Measurements from ENCODE around the gene IFIT3. TPM values are rescaled to one million over a fixed set of nuclear protein-coding genes. Genes with fewer than 3 reads are reported as not detected.

IFIT3 gene
- total RNA-seq, 1 donor from 2014 or later = 7.4 TPM

DNA sequence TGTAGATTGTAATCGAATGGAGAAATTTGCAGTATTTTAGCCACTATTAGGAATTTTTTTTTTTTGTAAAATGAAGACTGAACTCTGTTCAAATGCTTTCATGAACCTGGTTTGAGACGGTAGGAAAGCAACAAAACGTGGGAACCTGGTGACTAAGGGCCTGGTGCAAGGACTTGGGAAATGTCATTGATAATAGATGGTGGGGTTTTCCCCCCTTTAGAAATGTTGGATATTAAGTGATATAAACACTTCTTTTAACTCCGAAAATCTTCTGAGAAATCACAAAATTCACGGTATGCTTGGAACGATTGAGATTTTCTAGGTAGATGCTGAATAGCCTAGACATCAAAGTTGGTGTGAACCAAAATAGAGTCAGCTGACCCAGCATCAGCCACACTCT is 19.5 kb upstream of the IFIT3 start:
- peaks cover 2% of the 10 kb centered on the region for H3K36me3 Mint-ChIP-seq (ENCODE audit: low read depth)
- DNase-seq (ENCODE audit: low spot score) = no peak
- H3K4me3 Mint-ChIP-seq (ENCODE audit: unreplicated experiment) = no peak overlapping the region
- H3K27ac Mint-ChIP-seq (ENCODE audit: unreplicated experiment) = no peak overlapping the region
- H3K9me3 Mint-ChIP-seq (ENCODE audit: low read depth) = no peaks in the 10 kb centered on the region
- H3K27me3 Mint-ChIP-seq (ENCODE audit: low read depth) = no peaks in the 10 kb centered on the region
- TF ChIP-seq, protein P1, sequence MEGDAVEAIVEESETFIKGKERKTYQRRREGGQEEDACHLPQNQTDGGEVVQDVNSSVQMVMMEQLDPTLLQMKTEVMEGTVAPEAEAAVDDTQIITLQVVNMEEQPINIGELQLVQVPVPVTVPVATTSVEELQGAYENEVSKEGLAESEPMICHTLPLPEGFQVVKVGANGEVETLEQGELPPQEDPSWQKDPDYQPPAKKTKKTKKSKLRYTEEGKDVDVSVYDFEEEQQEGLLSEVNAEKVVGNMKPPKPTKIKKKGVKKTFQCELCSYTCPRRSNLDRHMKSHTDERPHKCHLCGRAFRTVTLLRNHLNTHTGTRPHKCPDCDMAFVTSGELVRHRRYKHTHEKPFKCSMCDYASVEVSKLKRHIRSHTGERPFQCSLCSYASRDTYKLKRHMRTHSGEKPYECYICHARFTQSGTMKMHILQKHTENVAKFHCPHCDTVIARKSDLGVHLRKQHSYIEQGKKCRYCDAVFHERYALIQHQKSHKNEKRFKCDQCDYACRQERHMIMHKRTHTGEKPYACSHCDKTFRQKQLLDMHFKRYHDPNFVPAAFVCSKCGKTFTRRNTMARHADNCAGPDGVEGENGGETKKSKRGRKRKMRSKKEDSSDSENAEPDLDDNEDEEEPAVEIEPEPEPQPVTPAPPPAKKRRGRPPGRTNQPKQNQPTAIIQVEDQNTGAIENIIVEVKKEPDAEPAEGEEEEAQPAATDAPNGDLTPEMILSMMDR (IDR thresholded peaks at IDR 0.05) = no peak
- H3K4me1 Mint-ChIP-seq (ENCODE audit: low read depth) = peaks cover 17% of the 10 kb centered on the region

DNA sequence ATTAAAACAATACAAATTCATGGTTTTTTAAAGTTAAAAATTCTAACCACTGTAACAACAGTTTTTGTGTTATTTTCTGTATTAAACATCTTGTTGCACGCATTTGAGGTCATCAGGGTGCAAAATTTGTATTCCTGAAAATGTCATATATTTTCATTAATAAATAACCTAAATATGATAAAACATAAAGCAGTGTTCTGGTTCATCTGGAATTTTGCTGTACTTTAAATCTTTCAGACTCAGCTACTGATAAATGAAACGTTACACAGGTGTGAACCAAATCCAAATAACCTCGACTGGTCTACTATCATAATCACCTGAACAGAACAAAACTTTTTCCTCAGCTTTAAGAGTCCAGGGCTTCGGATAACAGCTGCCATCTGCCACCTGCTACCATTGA is 19.1 kb upstream of the IFIT3 start:
- Mint-ChIP-seq H3K36me3 (ENCODE audit: low read depth) (peaks cover 2% of the 10 kb centered on the region), H3K27ac (ENCODE audit: unreplicated experiment) (no peak overlapping the region), H3K4me1 (ENCODE audit: low read depth) (peaks cover 16% of the 10 kb centered on the region), H3K9me3 (ENCODE audit: low read depth) (no peaks in the 10 kb centered on the region), H3K27me3 (ENCODE audit: low read depth) (no peaks in the 10 kb centered on the region), H3K4me3 (ENCODE audit: unreplicated experiment) (no peak overlapping the region)
- TF ChIP-seq, protein P1 (IDR thresholded peaks at IDR 0.05) = no peak
- DNase-seq (ENCODE audit: low spot score) = no peak

DNA sequence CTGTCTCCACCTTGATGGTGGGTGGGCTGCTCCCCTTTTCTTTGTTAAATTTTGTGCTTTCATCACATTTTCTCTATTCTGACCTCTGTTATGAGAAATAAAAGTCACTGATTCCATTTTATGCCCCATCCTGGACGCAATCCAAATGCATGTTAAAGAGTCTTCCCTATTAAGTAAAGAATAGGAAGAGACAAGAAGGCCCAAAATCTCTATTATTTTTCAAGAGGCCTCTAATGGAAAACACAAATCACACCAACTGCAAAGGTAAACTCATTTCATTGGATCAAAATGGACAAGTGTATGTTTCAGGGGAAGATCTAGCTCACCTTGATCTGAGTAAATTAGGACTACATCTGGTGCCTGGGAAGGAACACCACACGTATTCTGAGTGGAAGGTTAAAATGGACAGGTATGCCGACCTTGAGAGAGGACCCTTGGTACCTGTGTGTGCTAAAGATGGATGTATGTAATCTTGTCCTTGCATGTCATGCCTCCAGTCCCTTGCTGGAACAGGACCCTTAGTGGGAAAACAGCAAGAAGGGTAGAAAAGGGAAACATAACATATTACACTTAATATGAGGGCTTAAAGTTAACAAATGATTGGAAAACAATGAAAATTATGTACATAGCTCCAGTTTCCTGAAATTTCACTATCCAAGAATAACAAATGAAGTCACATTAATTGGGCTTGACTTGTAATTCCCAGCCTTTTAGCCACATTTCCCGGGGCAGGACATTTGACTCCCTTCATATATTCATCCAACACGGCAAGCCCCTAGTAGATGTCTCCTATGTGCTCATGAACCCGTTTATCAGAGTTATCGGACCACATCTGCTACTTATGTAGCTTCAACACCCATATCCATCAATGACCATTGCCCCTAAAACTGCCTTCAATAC is 18.4 kb upstream of the IFIT3 start:
- peaks cover 12% of the 10 kb centered on the region for H3K4me1 Mint-ChIP-seq (ENCODE audit: low read depth)
- H3K27ac Mint-ChIP-seq (ENCODE audit: unreplicated experiment) = no peak overlapping the region
- no peak overlapping the region for H3K4me3 Mint-ChIP-seq (ENCODE audit: unreplicated experiment)
- peaks cover 2% of the 10 kb centered on the region for H3K36me3 Mint-ChIP-seq (ENCODE audit: low read depth)
- DNase-seq (ENCODE audit: low spot score) = no peak
- TF ChIP-seq, protein P1 (IDR thresholded peaks at IDR 0.05) = no peak
- H3K9me3 Mint-ChIP-seq (ENCODE audit: low read depth) = no peaks in the 10 kb centered on the region
- H3K27me3 Mint-ChIP-seq (ENCODE audit: low read depth) = no peaks in the 10 kb centered on the region

DNA sequence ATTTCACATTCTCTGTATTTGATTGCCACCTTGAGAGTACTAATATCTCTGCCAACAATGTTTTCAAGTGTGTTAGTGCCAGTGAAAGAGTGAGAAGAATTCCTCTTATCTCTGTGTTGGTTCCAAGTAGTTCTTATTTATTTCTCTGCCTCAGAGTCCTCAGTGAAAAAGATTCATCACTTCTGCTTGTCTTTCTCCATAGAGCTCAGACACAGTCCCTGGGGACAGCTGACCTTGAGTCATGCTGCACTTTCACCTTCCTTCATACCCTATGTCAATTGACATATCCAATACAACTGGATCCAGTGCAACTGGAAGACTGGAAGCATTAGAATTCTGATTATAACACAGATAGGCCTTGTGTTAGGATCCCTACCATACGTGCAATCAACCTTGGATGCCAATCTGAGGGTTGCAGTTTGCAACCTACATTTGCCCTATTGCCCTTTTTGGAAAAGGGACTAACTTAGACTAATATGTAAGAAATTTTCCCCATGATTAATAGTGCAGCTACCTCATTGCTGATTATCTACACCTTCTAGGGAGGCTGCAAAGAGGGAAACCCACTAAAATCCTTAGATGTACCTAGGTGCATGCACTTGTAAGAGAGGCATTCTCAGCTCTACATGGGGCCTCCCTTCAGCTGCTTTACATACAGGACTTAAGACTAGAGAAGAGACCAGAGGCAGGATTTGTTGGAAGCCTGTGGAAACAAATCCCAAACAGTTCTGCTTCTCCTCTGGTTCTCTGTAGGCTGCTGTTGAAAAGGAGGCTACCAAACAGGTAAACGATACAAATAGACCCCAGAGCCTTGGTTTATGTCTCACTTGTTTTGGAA is 17.5 kb upstream of the IFIT3 start:
- H3K27me3 Mint-ChIP-seq (ENCODE audit: low read depth) = no peaks in the 10 kb centered on the region
- no peak overlapping the region for H3K4me3 Mint-ChIP-seq (ENCODE audit: unreplicated experiment)
- peaks cover 2% of the 10 kb centered on the region for H3K36me3 Mint-ChIP-seq (ENCODE audit: low read depth)
- H3K9me3 Mint-ChIP-seq (ENCODE audit: low read depth) = no peaks in the 10 kb centered on the region
- no peak for DNase-seq (ENCODE audit: low spot score)
- H3K27ac Mint-ChIP-seq (ENCODE audit: unreplicated experiment) = no peak overlapping the region
- TF ChIP-seq, protein P1 (IDR thresholded peaks at IDR 0.05) = no peak
- peaks cover 12% of the 10 kb centered on the region for H3K4me1 Mint-ChIP-seq (ENCODE audit: low read depth)

DNA sequence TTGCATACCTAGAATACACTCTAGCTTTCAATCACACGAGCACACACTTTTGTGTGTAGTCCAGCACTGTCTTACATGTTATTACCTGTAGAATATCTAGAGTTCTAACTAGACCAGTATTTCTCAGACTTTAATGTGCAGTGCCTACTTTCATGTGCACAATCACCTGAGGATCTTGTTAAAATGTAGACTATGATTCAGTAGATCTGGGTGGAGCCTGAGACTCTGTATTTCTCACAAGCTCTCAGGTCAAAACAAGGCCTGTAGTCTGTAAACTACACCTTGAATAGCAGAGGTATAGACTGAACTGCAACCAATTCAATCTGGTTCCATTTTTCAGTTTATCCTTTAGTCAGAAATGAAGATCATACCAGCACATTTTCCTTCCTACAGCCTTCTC is 14.8 kb upstream of the IFIT3 start:
- peaks cover 6% of the 10 kb centered on the region for H3K9me3 Mint-ChIP-seq (ENCODE audit: low read depth)
- no peak overlapping the region for H3K27ac Mint-ChIP-seq (ENCODE audit: unreplicated experiment)
- no peaks in the 10 kb centered on the region for H3K4me1 Mint-ChIP-seq (ENCODE audit: low read depth)
- H3K36me3 Mint-ChIP-seq (ENCODE audit: low read depth) = peaks cover 5% of the 10 kb centered on the region
- no peaks in the 10 kb centered on the region for H3K27me3 Mint-ChIP-seq (ENCODE audit: low read depth)
- DNase-seq (ENCODE audit: low spot score) = no peak
- H3K4me3 Mint-ChIP-seq (ENCODE audit: unreplicated experiment) = no peak overlapping the region
- TF ChIP-seq, protein P1 (IDR thresholded peaks at IDR 0.05) = no peak

Measured in chondrocyte (in vitro differentiated cells).